ENCODE data around the gene SPSB2.

The SPSB2 gene

GRCh38 chr12:6824901-6825381 lies 48.2 kb downstream of the SPSB2 start:
- TF ChIP-seq, protein P1, sequence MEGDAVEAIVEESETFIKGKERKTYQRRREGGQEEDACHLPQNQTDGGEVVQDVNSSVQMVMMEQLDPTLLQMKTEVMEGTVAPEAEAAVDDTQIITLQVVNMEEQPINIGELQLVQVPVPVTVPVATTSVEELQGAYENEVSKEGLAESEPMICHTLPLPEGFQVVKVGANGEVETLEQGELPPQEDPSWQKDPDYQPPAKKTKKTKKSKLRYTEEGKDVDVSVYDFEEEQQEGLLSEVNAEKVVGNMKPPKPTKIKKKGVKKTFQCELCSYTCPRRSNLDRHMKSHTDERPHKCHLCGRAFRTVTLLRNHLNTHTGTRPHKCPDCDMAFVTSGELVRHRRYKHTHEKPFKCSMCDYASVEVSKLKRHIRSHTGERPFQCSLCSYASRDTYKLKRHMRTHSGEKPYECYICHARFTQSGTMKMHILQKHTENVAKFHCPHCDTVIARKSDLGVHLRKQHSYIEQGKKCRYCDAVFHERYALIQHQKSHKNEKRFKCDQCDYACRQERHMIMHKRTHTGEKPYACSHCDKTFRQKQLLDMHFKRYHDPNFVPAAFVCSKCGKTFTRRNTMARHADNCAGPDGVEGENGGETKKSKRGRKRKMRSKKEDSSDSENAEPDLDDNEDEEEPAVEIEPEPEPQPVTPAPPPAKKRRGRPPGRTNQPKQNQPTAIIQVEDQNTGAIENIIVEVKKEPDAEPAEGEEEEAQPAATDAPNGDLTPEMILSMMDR (conservative IDR thresholded peaks at IDR 0.05; ENCODE audit: low read depth, low read length) = no peak
- Histone ChIP-seq H3K9ac (no peak overlapping the region), H3K27ac (no peak overlapping the region), H2AFZ (ENCODE audit: low read depth) (no peak overlapping the region), H4K20me1 (ENCODE audit: insufficient read depth) (no peaks in the 10 kb centered on the region), H3K79me2 (ENCODE audit: insufficient read depth, low read depth) (no peaks in the 10 kb centered on the region), H3K4me2 (no peak overlapping the region), H3K4me1 (ENCODE audit: low read depth, poor library complexity, severe bottlenecking) (peaks cover 6% of the 10 kb centered on the region), H3K36me3 (ENCODE audit: insufficient read depth) (no peaks in the 10 kb centered on the region), H3K4me3 (IDR thresholded peaks at IDR 0.05; ENCODE audit: insufficient read depth, low read depth, low read length) (no peak overlapping the region), H3K27me3 (ENCODE audit: insufficient read depth, low read depth) (peaks cover 70% of the 10 kb centered on the region)

DNA sequence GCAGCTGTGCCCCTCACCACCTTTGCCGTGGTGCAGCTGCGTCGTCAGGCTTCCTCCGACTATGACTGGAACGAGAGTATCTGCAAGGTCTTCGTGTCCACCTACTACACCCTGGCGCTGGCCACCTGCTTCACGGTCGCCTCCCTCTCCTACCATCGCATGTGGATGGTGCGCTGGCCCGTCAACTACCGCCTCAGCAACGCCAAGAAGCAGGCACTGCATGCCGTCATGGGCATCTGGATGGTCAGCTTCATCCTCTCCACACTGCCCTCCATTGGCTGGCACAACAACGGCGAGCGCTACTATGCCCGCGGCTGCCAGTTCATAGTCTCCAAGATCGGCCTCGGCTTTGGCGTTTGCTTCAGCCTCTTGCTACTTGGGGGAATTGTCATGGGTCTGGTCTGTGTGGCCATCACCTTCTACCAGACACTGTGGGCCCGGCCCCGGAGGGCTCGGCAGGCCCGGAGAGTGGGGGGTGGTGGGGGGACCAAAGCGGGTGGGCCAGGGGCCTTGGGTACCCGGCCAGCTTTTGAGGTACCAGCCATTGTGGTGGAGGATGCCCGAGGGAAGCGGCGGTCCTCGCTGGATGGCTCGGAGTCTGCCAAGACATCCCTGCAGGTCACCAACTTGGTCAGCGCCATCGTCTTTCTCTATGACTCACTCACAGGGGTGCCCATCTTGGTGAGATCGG lies 48.9 kb downstream of the SPSB2 start:
- H4K20me1 ChIP-seq (ENCODE audit: insufficient read depth) = no peaks in the 10 kb centered on the region
- no peak overlapping the region for H3K4me2 ChIP-seq
- H3K27ac ChIP-seq = no peak overlapping the region
- H3K27me3 ChIP-seq (ENCODE audit: insufficient read depth, low read depth) = peaks cover 71% of the 10 kb centered on the region
- no peak overlapping the region for H3K4me3 ChIP-seq (IDR thresholded peaks at IDR 0.05; ENCODE audit: insufficient read depth, low read depth, low read length)
- no peaks in the 10 kb centered on the region for H3K79me2 ChIP-seq (ENCODE audit: insufficient read depth, low read depth)
- no peaks in the 10 kb centered on the region for H3K36me3 ChIP-seq (ENCODE audit: insufficient read depth)
- no peak overlapping the region for H2AFZ ChIP-seq (ENCODE audit: low read depth)
- TF ChIP-seq, protein P1 (conservative IDR thresholded peaks at IDR 0.05; ENCODE audit: low read depth, low read length) = no peak
- no peak overlapping the region for H3K9ac ChIP-seq
- H3K4me1 ChIP-seq (ENCODE audit: low read depth, poor library complexity, severe bottlenecking) = peaks cover 6% of the 10 kb centered on the region

GRCh38 chr12:6823182-6824084 lies 49.7 kb downstream of the SPSB2 start:
- Histone ChIP-seq H3K27me3 (ENCODE audit: insufficient read depth, low read depth) (peaks cover 66% of the 10 kb centered on the region), H3K4me3 (IDR thresholded peaks at IDR 0.05; ENCODE audit: insufficient read depth, low read depth, low read length) (no peak overlapping the region), H4K20me1 (ENCODE audit: insufficient read depth) (no peaks in the 10 kb centered on the region), H3K4me1 (ENCODE audit: low read depth, poor library complexity, severe bottlenecking) (peaks cover 6% of the 10 kb centered on the region), H3K27ac (no peak overlapping the region), H3K4me2 (no peak overlapping the region), H3K36me3 (ENCODE audit: insufficient read depth) (no peaks in the 10 kb centered on the region), H3K9ac (no peak overlapping the region), H3K79me2 (ENCODE audit: insufficient read depth, low read depth) (no peaks in the 10 kb centered on the region), H2AFZ (ENCODE audit: low read depth) (no peak overlapping the region)
- TF ChIP-seq, protein P1 (conservative IDR thresholded peaks at IDR 0.05; ENCODE audit: low read depth, low read length) = no peak

DNA sequence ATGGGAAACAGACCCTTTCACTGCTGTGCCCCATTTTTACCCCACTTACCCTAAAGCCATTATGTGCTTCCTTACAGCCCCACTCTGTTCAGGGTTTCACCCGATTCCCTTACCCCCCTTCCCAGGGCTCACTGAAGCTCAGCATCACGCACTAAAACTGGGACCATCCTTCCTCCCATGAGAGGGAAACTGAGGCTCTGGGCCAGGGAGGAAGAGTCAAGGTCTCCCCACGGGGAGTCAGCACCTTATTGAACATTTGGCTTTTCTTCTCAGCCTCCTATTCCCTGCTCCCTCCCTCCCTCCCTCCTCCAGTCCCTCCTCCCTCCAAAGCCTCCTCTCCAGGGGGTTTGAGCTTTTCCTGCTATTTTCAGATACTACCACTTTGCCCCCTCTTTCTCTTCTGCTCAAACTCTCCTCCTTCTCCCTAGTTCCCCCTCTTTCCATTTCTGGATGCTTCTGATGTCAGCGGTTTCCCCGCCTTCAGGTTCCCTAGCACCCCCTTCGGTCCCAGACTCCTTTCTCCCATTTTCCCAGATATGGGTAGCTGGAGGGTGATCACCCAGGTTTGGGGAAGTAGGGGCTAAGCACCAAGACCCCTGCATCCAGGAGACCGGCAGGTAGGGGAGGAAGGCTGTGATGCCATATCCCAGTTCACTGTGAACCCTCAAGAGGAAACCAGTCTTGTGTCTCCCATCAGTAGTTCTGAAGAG lies 50.5 kb downstream of the SPSB2 start:
- TF ChIP-seq, protein P1 (conservative IDR thresholded peaks at IDR 0.05; ENCODE audit: low read depth, low read length) = no peak
- Histone ChIP-seq H2AFZ (ENCODE audit: low read depth) (no peak overlapping the region), H3K27ac (no peak overlapping the region), H3K36me3 (ENCODE audit: insufficient read depth) (no peaks in the 10 kb centered on the region), H4K20me1 (ENCODE audit: insufficient read depth) (no peaks in the 10 kb centered on the region), H3K27me3 (ENCODE audit: insufficient read depth, low read depth) (peaks cover 66% of the 10 kb centered on the region), H3K4me1 (ENCODE audit: low read depth, poor library complexity, severe bottlenecking) (peaks cover 6% of the 10 kb centered on the region), H3K4me3 (IDR thresholded peaks at IDR 0.05; ENCODE audit: insufficient read depth, low read depth, low read length) (no peak overlapping the region), H3K4me2 (no peak overlapping the region), H3K9ac (no peak overlapping the region), H3K79me2 (ENCODE audit: insufficient read depth, low read depth) (no peaks in the 10 kb centered on the region)

All from KMS-11 (cell line).